DOHH2 (cell line): ENCODE measurements around the gene FAM184A.

ENCODE experiments used
- EZH2phosphoT487 ChIP-seq: fragments of 200-600 bp; sonication (generic); IDR thresholded peaks from 2 replicates; pipeline ENCODE4 v1.6.1; 2017; ENCODE audit warnings: borderline replicate concordance, mild to moderate bottlenecking, antibody characterized with exemption, low read length, moderate library complexity, mixed read lengths
- TF ChIP-seq, protein P1 (sequence below): fragments of 200-600 bp; sonication (generic); IDR thresholded peaks from one replicate; pipeline ENCODE4 v1.5.1; 2014; ENCODE audit warnings: antibody characterized with exemption, mild to moderate bottlenecking, low read depth, low read length; ENCODE audit not compliant: poor library complexity, severe bottlenecking

DNA sequence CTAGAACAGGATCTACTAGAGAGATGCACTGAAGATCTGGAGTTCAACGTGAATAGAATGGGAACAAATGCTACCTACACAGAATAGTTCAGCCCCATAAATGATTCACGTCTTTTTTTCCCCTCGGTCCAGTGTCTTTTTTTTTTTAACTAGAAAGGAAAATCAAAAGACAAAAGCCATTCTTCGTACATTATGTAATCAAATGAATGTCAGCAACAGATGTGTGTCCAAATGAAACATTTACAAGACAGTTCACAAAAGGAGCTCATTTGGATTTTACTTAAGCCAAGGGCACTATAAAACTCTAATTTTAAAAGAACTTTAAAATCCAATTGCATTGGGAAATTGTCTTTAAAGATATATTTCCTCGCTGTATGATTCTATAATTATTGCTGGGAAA is 42.4 kb downstream of the FAM184A start:
- TF ChIP-seq, protein P1, sequence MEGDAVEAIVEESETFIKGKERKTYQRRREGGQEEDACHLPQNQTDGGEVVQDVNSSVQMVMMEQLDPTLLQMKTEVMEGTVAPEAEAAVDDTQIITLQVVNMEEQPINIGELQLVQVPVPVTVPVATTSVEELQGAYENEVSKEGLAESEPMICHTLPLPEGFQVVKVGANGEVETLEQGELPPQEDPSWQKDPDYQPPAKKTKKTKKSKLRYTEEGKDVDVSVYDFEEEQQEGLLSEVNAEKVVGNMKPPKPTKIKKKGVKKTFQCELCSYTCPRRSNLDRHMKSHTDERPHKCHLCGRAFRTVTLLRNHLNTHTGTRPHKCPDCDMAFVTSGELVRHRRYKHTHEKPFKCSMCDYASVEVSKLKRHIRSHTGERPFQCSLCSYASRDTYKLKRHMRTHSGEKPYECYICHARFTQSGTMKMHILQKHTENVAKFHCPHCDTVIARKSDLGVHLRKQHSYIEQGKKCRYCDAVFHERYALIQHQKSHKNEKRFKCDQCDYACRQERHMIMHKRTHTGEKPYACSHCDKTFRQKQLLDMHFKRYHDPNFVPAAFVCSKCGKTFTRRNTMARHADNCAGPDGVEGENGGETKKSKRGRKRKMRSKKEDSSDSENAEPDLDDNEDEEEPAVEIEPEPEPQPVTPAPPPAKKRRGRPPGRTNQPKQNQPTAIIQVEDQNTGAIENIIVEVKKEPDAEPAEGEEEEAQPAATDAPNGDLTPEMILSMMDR, result no peak
- TF ChIP-seq EZH2phosphoT487, result no peak
